ENCODE results near the gene PALLD.

The PALLD gene

GRCh38 chr4:168629566-168629965, 132.7 kb downstream of the PALLD start:
- Histone ChIP-seq H3K4me1 (ENCODE audit: control insufficient read depth, insufficient read depth, low read length) (peaks cover 13% of the 10 kb centered on the region; the same call in 1 of the 2 replicates), H3K27ac (ENCODE audit: extremely low read depth, low read depth, low read length) (no peak overlapping the region; the same call in 1 of the 2 replicates), H3K9me3 (ENCODE audit: control insufficient read depth, insufficient read depth, low read depth, low read length) (no peaks in the 10 kb centered on the region), H3K36me3 (ENCODE audit: control insufficient read depth in 2 of 2, insufficient read depth in 1 of 2, low read length in 2 of 2) (no peaks in the 10 kb centered on the region), H3K4me3 (ENCODE audit: low read depth, low read length) (no peak overlapping the region)
- ChIA-PET CTCF (no interaction called here), POLR2A (no interaction called here)
- no peak for TF ChIP-seq ZNF214 (tag by site-specific recombination; IDR thresholded peaks at IDR 0.05; ENCODE audit: borderline replicate concordance)
- TF ChIP-seq ZNF37A (tag by site-specific recombination; IDR thresholded peaks at IDR 0.05), result no peak
- TF ChIP-seq ZNF791 (tag by site-specific recombination; IDR thresholded peaks at IDR 0.05), result no peak
- no peak for TF ChIP-seq AEBP2 (tag by site-specific recombination; IDR thresholded peaks at IDR 0.05; ENCODE audit: borderline replicate concordance)
- no peak for TF ChIP-seq PRDM2 (tag by site-specific recombination; IDR thresholded peaks at IDR 0.05; ENCODE audit: borderline replicate concordance)
- no peak for TF ChIP-seq ZSCAN5A (tag by site-specific recombination; IDR thresholded peaks at IDR 0.05)
- TF ChIP-seq ZNF10 (tag by site-specific recombination; IDR thresholded peaks at IDR 0.05), result no peak
- no peak for TF ChIP-seq ZNF645 (tag by site-specific recombination; IDR thresholded peaks at IDR 0.05)
- no peak for TF ChIP-seq ZBTB17 (tag by site-specific recombination; IDR thresholded peaks at IDR 0.05)
- TF ChIP-seq ZNF776 (tag by site-specific recombination; IDR thresholded peaks at IDR 0.05; ENCODE audit: borderline replicate concordance), result no peak
- no peak for TF ChIP-seq ZNF24 (tag by site-specific recombination; IDR thresholded peaks at IDR 0.05)
- TF ChIP-seq BCL11A (tag by site-specific recombination; IDR thresholded peaks at IDR 0.05; ENCODE audit: low read depth), result no peak
- TF ChIP-seq ZSCAN18 (tag by site-specific recombination; IDR thresholded peaks at IDR 0.05), result no peak
- TF ChIP-seq ZNF660 (tag by site-specific recombination; IDR thresholded peaks at IDR 0.05), result no peak
- no peak for TF ChIP-seq ZNF354C (tag by site-specific recombination; IDR thresholded peaks at IDR 0.05; ENCODE audit: borderline replicate concordance, low read depth)
- no peak for TF ChIP-seq ZBTB44 (tag by site-specific recombination; IDR thresholded peaks at IDR 0.05)

All from HEK293 (cell line).